ENCODE data around the gene HIKESHI.

DNA sequence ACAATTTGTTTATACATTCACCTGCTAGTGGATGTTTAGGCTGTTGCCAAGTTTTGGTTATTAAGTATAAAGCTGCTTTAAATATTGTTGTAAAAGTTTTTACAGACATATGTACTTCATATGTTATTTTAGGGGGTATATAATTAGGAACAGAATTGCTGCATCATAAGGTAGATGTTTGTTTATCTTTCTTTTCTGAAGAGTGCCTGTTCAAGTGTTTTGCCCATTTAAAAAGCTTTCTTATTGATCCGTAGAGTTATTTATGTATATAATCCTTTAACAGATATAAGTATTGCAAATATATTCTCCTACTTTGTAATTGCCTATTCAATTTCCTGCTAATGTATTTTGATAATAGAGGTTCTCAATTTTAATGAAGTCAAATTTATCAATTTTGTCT lies 61.4 kb downstream of the HIKESHI start:
- TF ChIP-seq, protein P1, sequence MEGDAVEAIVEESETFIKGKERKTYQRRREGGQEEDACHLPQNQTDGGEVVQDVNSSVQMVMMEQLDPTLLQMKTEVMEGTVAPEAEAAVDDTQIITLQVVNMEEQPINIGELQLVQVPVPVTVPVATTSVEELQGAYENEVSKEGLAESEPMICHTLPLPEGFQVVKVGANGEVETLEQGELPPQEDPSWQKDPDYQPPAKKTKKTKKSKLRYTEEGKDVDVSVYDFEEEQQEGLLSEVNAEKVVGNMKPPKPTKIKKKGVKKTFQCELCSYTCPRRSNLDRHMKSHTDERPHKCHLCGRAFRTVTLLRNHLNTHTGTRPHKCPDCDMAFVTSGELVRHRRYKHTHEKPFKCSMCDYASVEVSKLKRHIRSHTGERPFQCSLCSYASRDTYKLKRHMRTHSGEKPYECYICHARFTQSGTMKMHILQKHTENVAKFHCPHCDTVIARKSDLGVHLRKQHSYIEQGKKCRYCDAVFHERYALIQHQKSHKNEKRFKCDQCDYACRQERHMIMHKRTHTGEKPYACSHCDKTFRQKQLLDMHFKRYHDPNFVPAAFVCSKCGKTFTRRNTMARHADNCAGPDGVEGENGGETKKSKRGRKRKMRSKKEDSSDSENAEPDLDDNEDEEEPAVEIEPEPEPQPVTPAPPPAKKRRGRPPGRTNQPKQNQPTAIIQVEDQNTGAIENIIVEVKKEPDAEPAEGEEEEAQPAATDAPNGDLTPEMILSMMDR (IDR thresholded peaks at IDR 0.05) = no peak
- TF ChIP-seq POLR2A (IDR thresholded peaks at IDR 0.05) = no peak
